CD4-positive, alpha-beta T cell (primary cell): ENCODE data around the gene ATG7. TPM values are rescaled to one million over a fixed set of nuclear protein-coding genes. Genes with fewer than 3 reads are reported as not detected.
"Not testable (repeated sequence)": the region's sequence is repeated elsewhere in the genome, so short reads cannot be mapped to it uniquely, and the experiment has no call there.

ENCODE experiments used
- ATAC-seq: fragments of 200-7000 bp; cut with Tn5 transposase; one replicate; pipeline ENCODE4 v1.10.0; 2022; ENCODE audit warnings: mild to moderate bottlenecking; ENCODE audit not compliant: poor library complexity
- CTCF ChIA-PET: fragments of 350-600 bp; sonication (Branson Sonifier 250); formaldehyde crosslinking; loops from one replicate; lab custom pipeline; 2021; ENCODE audit warnings: antibody characterized with exemption, inconsistent platforms; lab: Charles Lee
- POLR2A ChIA-PET: fragments of 350-600 bp; sonication (Branson Sonifier 250); formaldehyde crosslinking; loops from one replicate; lab custom pipeline; 2021; ENCODE audit warnings: antibody characterized with exemption, inconsistent platforms; lab: Charles Lee
- DNase-seq, 14 experiments: peaks; one replicate each; pipeline ENCODE4 v3.0.0-alpha.2; 2013 to 2020; ENCODE audit warnings: mixed read lengths in 2 of 14
- H3K27ac ChIP-seq, 2 donors: one replicate each; pipeline versions ENCODE4 v1.5.1 to v1.7.0; 2013; ENCODE audit warnings: low read length in 2 of 2, low read depth in 1 of 2, mild to moderate bottlenecking in 1 of 2
- H3K27me3 ChIP-seq, 2 experiments: 1 replicate in 1 of 2; 2 replicates in 1 of 2; pipeline versions ENCODE4 v1.6.1 to v1.7.0; 2013; ENCODE audit warnings: low read length in 2 of 2, control low read depth in 1 of 2, mild to moderate bottlenecking in 1 of 2, moderate library complexity in 1 of 2; ENCODE audit not compliant: insufficient read depth in 2 of 2, control insufficient read depth in 1 of 2
- H3K36me3 ChIP-seq: one replicate; pipeline ENCODE4 v1.6.1; 2013; ENCODE audit warnings: low read length, control low read depth; ENCODE audit not compliant: insufficient read depth
- H3K4me1 ChIP-seq: one replicate; pipeline ENCODE4 v1.6.1; 2013; ENCODE audit warnings: low read length, control low read depth; ENCODE audit not compliant: insufficient read depth
- H3K4me3 ChIP-seq: one replicate; pipeline ENCODE4 v1.5.1; 2013; ENCODE audit warnings: mild to moderate bottlenecking, low read length, moderate library complexity
- H3K9me3 ChIP-seq, 2 experiments: 1 replicate in 1 of 2; 2 replicates in 1 of 2; pipeline versions ENCODE4 v1.6.1 to v1.7.0; 2013; ENCODE audit warnings: low read length in 2 of 2, mild to moderate bottlenecking in 2 of 2, control low read depth in 1 of 2, moderate library complexity in 1 of 2; ENCODE audit not compliant: control insufficient read depth in 1 of 2, insufficient read depth in 1 of 2
- H3K27ac Mint-ChIP-seq: one replicate; pipeline ENCODE4 v1.8.0; 2020; ENCODE audit warnings: mixed read lengths
- H3K27me3 Mint-ChIP-seq: one replicate; pipeline ENCODE4 v1.8.0; 2021; ENCODE audit warnings: mixed read lengths
- H3K36me3 Mint-ChIP-seq: one replicate; pipeline ENCODE4 v1.8.0; 2021; ENCODE audit warnings: low read depth, mixed read lengths
- H3K4me1 Mint-ChIP-seq: one replicate; pipeline ENCODE4 v1.8.0; 2021; ENCODE audit warnings: low read depth, mixed read lengths
- H3K4me3 Mint-ChIP-seq: one replicate; pipeline ENCODE4 v1.8.0; 2020; ENCODE audit warnings: mild to moderate bottlenecking, mixed read lengths
- H3K9me3 Mint-ChIP-seq: one replicate; pipeline ENCODE4 v1.8.0; 2020; ENCODE audit warnings: mixed read lengths
- intact Hi-C, 2 experiments: fragments of 100-400 bp; cut with DNase I in 1 of 2; cut with micrococcal nuclease in 1 of 2; formaldehyde crosslinking; loops; one replicate each; pipeline versions ENCODE4 v1.15.1 to v1.9.0; 2023 to 2025; cut with DNase I, micrococcal nuclease
- total RNA-seq, 174 experiments: library from RNA in 2 of 174; stranded (reverse) in 2 of 174; gene quantifications; one replicate each; pipeline ENCODE4 v1.2.3 and lab custom pipeline; 2021 to 2026
- TF ChIP-seq, protein P1 (sequence below): fragments of 200-600 bp; IDR thresholded peaks from one replicate; pipeline ENCODE4 v1.8.0; 2022; ENCODE audit warnings: antibody characterized with exemption, mild to moderate bottlenecking

Gene ATG7
- total RNA-seq, 2 experiments from 2014 or later = 21.4 to 25.7 TPM

- Mint-ChIP-seq H3K9me3 (peaks cover 11% of the 10 kb centered on the region), H3K36me3 (peaks cover 81% of the 10 kb centered on the region), H3K27ac (no peak overlapping the region), H3K27me3 (no peaks in the 10 kb centered on the region), H3K4me1 (no peaks in the 10 kb centered on the region), H3K4me3 (no peak overlapping the region)
- H3K27ac ChIP-seq = no peak overlapping the region
- ATAC-seq (no peak), DNase-seq (no peak)
- ChIA-PET POLR2A (no interaction called here), CTCF (no interaction called here)
- TF ChIP-seq, protein P1, sequence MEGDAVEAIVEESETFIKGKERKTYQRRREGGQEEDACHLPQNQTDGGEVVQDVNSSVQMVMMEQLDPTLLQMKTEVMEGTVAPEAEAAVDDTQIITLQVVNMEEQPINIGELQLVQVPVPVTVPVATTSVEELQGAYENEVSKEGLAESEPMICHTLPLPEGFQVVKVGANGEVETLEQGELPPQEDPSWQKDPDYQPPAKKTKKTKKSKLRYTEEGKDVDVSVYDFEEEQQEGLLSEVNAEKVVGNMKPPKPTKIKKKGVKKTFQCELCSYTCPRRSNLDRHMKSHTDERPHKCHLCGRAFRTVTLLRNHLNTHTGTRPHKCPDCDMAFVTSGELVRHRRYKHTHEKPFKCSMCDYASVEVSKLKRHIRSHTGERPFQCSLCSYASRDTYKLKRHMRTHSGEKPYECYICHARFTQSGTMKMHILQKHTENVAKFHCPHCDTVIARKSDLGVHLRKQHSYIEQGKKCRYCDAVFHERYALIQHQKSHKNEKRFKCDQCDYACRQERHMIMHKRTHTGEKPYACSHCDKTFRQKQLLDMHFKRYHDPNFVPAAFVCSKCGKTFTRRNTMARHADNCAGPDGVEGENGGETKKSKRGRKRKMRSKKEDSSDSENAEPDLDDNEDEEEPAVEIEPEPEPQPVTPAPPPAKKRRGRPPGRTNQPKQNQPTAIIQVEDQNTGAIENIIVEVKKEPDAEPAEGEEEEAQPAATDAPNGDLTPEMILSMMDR = no peak
- no peaks in the 10 kb centered on the region for H3K27me3 ChIP-seq
- intact Hi-C loops = no loop called here
- H3K4me1 ChIP-seq = no peaks in the 10 kb centered on the region
- no peak overlapping the region for H3K4me3 ChIP-seq
- peaks cover 19 to 25% of the 10 kb centered on the region in 2 experiments for H3K9me3 ChIP-seq
- peaks cover 3% of the 10 kb centered on the region for H3K36me3 ChIP-seq
Measured at GRCh38 chr3:11405323-11405722, 133.1 kb downstream of the ATG7 start.

GRCh38 chr3:11407644-11408043 lies 135.4 kb downstream of the ATG7 start:
- no peak overlapping the region for H3K27ac ChIP-seq
- peaks cover 3% of the 10 kb centered on the region for H3K36me3 ChIP-seq
- no peak overlapping the region for H3K4me3 ChIP-seq
- POLR2A ChIA-PET = no interaction called here
- peaks cover 5% of the 10 kb centered on the region for H3K4me1 Mint-ChIP-seq
- no peak overlapping the region for H3K4me3 Mint-ChIP-seq
- intact Hi-C loops = no loop called here
- CTCF ChIA-PET = no interaction called here
- no peaks in the 10 kb centered on the region for H3K4me1 ChIP-seq
- peaks cover 85% of the 10 kb centered on the region for H3K36me3 Mint-ChIP-seq
- H3K27me3 ChIP-seq = no peaks in the 10 kb centered on the region
- peaks cover 11% of the 10 kb centered on the region for H3K9me3 Mint-ChIP-seq
- H3K27ac Mint-ChIP-seq = no peak overlapping the region
- no peaks in the 10 kb centered on the region for H3K27me3 Mint-ChIP-seq
- no peak for ATAC-seq
- peaks cover 19 to 25% of the 10 kb centered on the region in 2 experiments for H3K9me3 ChIP-seq
- TF ChIP-seq, protein P1 = no peak
- DNase-seq = no peak

GRCh38 chr3:11408324-11408859 lies 136.2 kb downstream of the ATG7 start:
- H3K36me3 ChIP-seq, H3K4me3 Mint-ChIP-seq, H3K4me3 ChIP-seq, POLR2A ChIA-PET, DNase-seq, H3K27ac ChIP-seq, H3K27me3 Mint-ChIP-seq, intact Hi-C loops, H3K27ac Mint-ChIP-seq, H3K27me3 ChIP-seq, ATAC-seq, CTCF ChIA-PET, H3K4me1 Mint-ChIP-seq, H3K4me1 ChIP-seq: not testable (repeated sequence)
- peaks cover 19 to 25% of the 10 kb centered on the region in 2 experiments for H3K9me3 ChIP-seq
- Mint-ChIP-seq H3K9me3 (peaks cover 13% of the 10 kb centered on the region), H3K36me3 (peaks cover 84% of the 10 kb centered on the region)

GRCh38 chr3:11410564-11410963 lies 138.4 kb downstream of the ATG7 start:
- no peak overlapping the region for H3K4me3 Mint-ChIP-seq
- ChIA-PET CTCF (no interaction called here), POLR2A (no interaction called here)
- no peaks in the 10 kb centered on the region for H3K27me3 Mint-ChIP-seq
- Histone ChIP-seq H3K27ac (no peak overlapping the region), H3K36me3 (peaks cover 3% of the 10 kb centered on the region), H3K9me3 (peaks cover 19 to 22% of the 10 kb centered on the region in 2 experiments), H3K4me1 (no peaks in the 10 kb centered on the region), H3K27me3 (no peaks in the 10 kb centered on the region), H3K4me3 (no peak overlapping the region)
- intact Hi-C loops = no loop called here
- ATAC-seq (no peak), DNase-seq (no peak)
- peaks cover 5% of the 10 kb centered on the region for H3K4me1 Mint-ChIP-seq
- peaks cover 74% of the 10 kb centered on the region for H3K36me3 Mint-ChIP-seq
- H3K9me3 Mint-ChIP-seq = peaks cover 11% of the 10 kb centered on the region
- H3K27ac Mint-ChIP-seq = no peak overlapping the region
- TF ChIP-seq, protein P1 = no peak
